GM21515 (cell line): ENCODE measurements around the gene ZNF44.
"Not testable (repeated sequence)": the region's sequence is repeated elsewhere in the genome, so short reads cannot be mapped to it uniquely, and the experiment has no call there.

Experiments
- ATAC-seq: cut with Tn5 transposase; IDR thresholded peaks from one replicate; pipeline ENCODE4 v1.9.1; 2021; ENCODE audit not compliant: unreplicated experiment

The ZNF44 gene

DNA sequence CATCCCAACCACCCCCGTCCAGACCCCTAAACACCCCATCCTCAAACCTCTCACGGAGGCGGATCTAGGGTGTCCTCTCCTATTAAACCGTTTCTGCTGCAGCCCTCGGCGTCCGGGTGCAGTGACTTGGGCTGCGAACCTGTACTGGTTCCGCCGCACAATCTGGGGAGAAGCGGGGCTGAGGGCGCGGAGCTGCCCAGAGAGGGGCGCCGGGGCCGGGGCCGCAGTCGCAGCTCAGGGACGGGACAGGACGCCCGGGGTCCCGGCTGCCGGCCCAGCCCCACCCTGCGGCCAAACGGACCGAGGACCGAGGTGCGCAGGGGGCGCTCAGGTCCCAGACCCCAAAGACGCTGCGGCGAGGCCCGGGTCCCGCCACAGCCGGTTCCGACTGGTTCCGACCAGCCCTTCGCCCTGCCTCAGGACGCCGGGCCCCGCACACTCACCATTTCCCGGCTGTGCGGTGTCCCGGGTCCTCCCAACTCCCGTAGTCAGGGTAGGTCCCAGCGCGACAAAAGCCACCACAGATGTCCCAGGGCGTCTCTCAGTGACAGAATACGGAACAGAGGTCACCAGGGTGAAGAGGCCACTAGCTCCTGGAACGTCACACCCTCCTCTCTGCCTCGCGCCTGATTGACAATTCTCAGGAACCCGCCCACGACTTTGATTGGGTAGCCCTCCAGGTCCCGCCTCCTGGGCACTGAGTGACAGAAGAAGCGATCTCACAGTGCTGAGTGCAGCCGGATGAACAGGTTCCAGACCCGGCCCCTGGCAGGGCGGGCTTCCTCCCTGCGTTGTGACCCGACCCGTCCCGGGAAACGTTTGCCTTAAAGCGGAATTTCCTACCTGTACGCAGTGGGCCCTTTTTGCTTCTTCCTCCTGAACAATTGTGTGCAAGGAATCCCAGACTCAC, at the start of gene ZNF44:
Gene ZNF44, minus strand, starts transcription at position 635 of the 910 bp plus-strand sequence. Its CDS starts 189 bp downstream, at position 446.
- peak; percentile 84 for ATAC-seq

- ATAC-seq, result peak; percentile 92
Measured at GRCh38 chr19:12333162-12334159, 38.8 kb upstream of the ZNF44 start, which contains the start of gene ZNF563. Gene ZNF563, minus strand, starts transcription at chr19:12333633. Its CDS starts 151 bp downstream, at chr19:12333482.

GRCh38 chr19:12331211-12331941, 36.7 kb upstream of the ZNF44 start:
- ATAC-seq, result no peak

DNA sequence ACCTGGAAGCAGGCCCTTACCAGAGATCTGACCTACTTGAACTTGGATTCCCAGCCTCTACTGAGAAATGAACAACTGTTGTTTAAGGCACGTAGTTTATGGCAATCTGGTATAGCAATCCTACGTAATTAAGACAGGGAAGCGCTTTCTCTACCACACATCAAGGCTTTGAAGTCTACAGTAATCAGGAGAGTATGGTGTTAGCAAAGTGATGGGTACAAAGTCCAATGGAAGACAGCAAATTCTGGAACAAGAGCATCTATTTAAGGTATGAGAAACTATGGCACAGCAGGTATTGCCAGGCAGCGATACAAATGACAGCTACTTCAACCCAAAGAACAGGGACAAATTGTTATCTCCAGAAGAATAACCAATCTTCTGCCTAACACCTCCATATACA, 35.7 kb upstream of the ZNF44 start:
- ATAC-seq, result no peak

DNA sequence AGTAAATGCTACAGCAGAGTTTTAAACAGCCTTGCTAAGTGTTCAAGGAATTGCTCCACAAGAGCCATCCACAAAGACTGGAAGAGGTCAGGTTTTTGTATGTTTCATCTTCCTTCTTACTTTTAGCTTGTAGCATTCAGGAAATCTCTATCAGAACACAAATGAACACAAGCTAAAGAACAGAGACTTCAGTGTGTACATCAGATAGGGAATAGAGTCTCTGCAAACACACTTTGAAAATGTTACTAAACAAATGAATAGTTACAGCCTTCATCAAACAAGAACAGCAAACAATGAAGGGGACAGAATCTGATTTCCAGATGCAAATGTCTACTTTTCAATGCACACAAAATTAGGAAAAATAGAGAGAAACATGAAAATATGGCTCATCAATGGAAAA, 31.0 kb upstream of the ZNF44 start:
- no peak for ATAC-seq

- ATAC-seq, result no peak
Measured at GRCh38 chr19:12318782-12319413, 24.2 kb upstream of the ZNF44 start.

DNA sequence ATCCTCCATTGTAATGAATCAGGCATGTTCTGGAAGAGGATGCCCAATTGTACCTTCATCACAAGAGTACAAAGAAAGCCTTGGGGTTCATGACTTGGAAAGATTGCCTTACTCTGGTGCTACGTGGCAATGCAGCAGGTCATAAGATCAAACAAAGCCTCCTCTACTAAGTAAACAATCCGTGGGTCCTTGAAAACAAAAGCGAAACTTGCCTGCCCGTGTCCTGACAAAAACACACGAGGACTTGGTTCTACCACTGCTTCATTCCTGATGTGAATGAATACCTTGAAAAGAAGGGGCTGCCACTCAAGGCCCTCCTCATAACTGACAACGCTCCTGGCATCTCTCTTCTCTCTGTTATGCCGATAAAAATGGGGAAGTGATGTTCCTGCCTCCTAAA, 19.9 kb upstream of the ZNF44 start:
- no peak for ATAC-seq

DNA sequence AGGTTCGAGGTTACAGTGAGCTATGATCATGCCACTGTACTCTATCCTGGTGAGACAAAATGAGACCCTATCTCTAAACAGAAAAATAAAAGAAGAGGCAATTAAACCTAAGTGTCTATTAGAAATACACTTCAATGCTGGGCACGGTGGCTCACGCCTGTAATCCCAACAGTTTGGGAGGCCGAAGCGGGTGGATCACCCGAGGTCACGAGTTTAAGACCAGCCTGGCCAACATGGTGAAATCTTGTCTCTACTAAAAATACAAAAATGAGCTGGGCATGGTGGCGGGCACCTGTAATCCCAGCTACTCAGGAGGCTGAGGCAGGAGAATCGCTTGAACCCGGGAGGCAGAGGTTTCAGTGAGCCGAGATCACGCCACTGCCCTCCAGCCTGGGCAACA, 14.2 kb upstream of the ZNF44 start:
- ATAC-seq, result not testable (repeated sequence)

DNA sequence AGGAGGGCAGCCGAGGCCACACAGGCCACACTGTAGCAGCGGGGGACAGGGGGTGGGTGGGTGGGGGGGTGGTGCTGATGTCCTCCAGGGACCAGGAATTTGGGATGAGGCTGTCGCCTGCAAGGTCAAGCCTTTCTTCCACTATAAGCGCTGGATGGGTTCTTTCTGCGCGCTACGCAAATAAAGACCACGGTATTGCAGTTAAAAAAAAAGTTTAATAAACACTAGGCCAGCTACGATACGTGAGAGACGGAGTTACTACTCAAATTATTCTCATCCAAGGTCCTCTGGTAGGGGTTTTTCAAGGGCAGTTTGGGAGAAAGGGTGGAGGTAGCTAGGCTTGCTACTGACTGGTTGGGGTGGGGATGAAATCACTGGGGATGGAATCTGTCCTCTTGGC, 508 bp upstream of the ZNF44 start:
- ATAC-seq, result no peak

DNA sequence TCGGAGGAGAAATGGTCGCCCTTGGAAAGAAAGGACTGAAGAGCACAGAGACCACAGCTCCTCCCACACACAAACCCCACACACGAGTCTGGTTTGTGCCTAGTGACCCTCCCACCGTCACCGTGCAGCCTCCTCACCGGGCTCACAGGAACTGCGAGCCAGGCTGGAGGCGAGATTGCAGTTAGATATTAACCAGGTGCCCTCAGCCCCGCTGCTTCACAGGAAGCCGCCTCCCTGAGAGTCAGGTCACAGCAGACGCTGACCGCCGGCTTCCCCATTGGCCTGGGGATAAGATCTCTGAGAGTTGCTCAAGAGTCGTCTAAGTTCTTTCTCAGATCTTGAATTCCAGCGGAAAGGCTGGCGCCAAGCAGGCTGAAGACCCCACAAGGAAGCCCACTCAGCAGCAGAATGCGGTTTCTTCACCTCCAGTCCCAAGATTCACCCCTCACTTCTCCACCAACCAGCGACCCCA, 870 bp downstream of the ZNF44 start:
- ATAC-seq, result peak; percentile 42

DNA sequence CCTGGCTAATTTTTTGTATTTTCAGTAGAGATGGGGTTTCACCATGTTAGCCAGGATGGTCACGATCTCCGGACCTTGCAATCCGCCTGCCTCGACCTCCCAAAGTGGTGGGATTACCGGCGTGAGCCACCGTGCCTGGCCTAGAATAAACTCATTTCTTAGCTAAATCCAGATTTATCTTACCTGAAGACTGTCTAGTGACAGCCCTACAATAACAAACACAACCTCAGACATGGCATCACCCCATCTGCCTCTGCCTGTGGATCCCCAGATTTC, 5.0 kb downstream of the ZNF44 start:
- ATAC-seq, result no peak

DNA sequence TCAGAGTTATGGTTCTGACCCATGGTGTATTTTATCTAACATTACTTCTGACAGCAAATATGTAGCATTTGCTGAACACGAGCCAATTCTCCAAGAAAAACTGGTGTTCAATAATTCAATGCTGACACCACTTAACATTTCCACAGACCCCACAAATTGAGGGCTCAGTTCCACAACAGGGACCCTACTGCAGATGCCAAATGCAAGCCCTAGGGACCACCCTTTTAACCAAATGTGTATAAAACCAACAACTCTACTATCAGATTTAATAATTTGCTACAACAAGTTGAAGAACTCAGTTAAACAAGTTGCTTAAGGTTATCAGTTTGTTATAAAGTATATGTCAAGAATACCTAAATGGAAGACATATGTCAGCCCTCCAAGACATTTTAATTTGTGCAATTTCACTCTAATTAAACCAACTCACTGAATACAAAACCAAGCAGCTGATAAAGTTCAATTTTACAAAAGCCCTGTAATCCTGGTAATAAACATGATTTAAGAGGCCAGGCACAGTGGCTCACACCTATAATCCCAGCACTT, 6.7 kb downstream of the ZNF44 start:
- ATAC-seq, result no peak

DNA sequence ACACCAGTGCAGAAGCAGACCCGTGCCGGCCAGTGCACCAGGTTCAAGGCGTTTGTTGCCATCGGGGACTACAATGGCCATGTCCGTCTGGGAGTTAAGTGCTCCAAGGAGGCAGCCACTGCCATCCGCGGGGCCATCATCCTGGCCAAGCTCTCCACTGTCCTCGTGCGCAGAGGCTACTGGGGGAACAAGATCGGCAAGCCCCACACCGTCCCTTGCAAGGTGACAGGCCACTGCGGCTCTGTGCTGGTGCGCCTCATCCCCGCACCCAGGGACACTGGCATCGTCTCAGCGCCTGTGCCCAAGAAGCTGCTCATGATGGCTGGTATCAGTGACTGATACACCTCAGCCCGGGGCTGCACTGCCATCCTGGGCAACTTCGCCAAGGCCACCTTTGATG, 10.1 kb downstream of the ZNF44 start:
- no peak for ATAC-seq

DNA sequence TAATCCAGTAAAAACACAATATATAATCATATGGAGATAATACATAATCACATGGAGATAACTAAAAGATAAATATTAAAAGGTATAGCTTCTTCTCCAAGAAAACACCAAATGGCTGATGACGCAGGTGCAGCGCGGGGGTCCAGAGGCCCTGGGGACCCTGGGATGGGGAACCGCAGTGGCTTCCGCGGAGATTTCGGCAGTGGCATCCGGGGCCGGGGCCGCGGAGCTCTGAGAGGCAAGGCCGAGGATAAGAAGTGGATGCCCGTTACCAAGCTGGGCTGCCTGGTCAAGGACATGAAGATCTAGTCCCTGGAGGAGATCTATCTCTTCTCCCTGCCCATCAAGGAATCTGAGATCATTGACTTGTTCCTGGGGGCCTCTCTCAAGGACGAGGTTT, 10.5 kb downstream of the ZNF44 start:
- no peak for ATAC-seq

DNA sequence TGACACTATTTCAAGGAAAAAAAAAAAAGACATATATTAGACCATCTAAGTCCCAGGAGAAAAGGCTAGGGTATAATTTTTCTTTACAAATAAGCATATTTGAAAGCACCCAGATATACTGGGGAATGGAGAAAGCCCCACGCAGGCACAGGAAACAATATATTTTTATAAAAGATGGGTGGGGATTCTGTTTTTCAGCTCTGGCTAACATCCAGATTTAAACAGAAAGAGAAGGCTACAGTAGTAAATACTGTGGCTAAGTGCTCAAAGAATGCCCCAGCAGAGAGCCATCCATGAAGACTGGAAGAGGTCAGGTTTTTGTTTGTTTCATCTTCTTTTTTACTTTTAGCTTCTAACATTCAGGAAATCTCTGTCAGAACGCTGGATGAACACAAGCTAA, 16.0 kb downstream of the ZNF44 start:
- no peak for ATAC-seq

GRCh38 chr19:12272980-12273901, 21.4 kb downstream of the ZNF44 start:
- no peak for ATAC-seq

GRCh38 chr19:12272386-12272785, 22.3 kb downstream of the ZNF44 start:
- ATAC-seq, result no peak

GRCh38 chr19:12270854-12271253, 23.8 kb downstream of the ZNF44 start:
- no peak for ATAC-seq
